ENCODE measurements around the gene ALK.

GRCh38 chr2:29865512-29865911, 55.9 kb downstream of the ALK start:
- TF ChIP-seq POLR2A (IDR thresholded peaks at IDR 0.05) (no peak), CTCF (IDR thresholded peaks at IDR 0.05) (no peak)
